NCI-H2171 (cell line): Measurements from ENCODE around the gene USP9X.
A peak's percentile ranks its signal among the peaks of the same experiment; 100 is the strongest.
"Not testable (repeated sequence)": the region's sequence is repeated elsewhere in the genome, so short reads cannot be mapped to it uniquely, and the experiment has no call there.

Experiments used
- DNase-seq: peaks from one replicate; lab custom pipeline; 2025; lab: John Stamatoyannopoulos, UW

The USP9X gene

GRCh38 chrX:41122664-41123257 is 37.5 kb downstream of the USP9X start:
- no peak for DNase-seq

- DNase-seq = no peak
Measured at GRCh38 chrX:41127477-41128192, 42.4 kb downstream of the USP9X start.

GRCh38 chrX:41128955-41129354 is 43.7 kb downstream of the USP9X start:
- no peak for DNase-seq

DNA sequence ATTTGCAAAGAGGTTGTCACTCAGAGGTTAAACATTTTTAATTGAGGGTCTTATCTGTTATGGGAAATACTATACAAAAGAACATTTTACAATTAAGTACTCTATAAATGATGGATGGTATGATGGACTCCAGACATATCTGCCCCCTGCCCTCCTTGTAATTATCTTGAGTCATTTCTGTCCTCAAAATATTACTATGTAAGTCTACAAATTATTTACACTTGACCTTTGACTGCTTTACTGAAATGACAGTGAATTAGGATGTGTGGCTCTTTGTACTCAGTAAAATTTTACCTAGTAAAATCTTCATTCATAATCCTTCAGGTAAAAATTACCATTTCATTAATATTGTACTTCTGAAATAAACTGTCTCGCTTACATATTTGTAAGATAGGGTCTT is 46.5 kb downstream of the USP9X start:
- DNase-seq = no peak

- no peak for DNase-seq
Measured at GRCh38 chrX:41133551-41133950, 48.3 kb downstream of the USP9X start.

DNA sequence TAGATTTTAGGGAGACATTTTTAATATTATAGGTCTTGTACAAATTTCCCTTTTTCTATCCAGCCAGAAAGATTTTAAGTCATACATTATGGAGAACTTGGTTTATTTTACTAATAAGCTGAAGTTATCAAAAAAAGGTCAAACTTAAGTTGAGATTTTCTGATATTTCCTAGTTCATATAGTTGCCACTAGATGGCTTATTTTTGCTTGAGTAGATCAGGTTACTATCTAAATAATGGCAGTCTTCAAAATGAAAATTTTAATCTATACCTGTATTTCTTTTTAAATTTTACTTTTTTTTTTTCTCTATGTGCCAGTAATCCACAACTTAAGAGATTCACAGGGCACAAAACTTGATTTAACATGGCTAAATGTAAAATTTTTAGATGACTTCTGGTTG is 52.3 kb downstream of the USP9X start:
- DNase-seq = no peak

GRCh38 chrX:41142130-41142910 is 57.1 kb downstream of the USP9X start:
- DNase-seq = no peak

DNA sequence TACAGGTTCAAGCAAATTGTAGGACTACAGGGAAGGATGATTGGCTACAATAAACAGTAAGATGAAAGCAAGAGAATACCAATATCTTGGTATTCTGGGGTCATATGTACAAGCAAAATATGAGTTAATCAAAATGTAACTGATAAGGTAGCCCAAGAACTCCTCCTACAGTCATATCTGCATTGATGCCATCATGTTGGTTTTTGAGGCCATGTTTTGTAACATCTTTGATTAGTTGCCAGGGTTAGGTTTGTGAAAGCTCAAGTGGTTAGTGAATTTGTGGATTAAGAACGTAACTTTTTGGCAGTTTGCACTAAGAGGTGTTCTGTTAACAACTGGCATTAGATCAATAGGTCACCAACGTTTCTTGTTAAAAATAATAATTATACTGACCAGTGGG is 59.6 kb downstream of the USP9X start:
- no peak for DNase-seq

GRCh38 chrX:41145920-41146608 is 60.8 kb downstream of the USP9X start:
- no peak for DNase-seq

DNA sequence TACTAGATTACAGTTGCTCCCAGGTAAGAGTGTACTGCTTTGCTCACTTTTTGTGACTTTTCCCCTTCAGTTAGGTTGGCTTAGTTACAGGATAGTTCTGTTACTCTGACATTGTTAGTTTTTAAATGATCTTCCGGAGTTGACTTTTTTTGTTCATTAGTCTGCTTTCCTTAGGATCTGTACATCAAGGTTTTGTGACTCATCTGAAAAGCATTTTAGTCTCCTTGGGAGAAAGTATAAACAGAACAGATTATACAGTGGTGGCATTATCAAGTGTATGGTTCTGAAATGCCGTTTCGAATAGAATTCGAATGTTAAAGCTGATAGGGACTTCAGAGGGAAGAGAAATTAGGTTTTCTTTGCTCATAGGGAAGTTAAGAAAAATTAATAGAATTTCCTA is 63.3 kb downstream of the USP9X start:
- no peak for DNase-seq

GRCh38 chrX:41150043-41150442 is 64.8 kb downstream of the USP9X start:
- no peak for DNase-seq

- not testable (repeated sequence) for DNase-seq
Measured at GRCh38 chrX:41151726-41152125, 66.5 kb downstream of the USP9X start.

DNA sequence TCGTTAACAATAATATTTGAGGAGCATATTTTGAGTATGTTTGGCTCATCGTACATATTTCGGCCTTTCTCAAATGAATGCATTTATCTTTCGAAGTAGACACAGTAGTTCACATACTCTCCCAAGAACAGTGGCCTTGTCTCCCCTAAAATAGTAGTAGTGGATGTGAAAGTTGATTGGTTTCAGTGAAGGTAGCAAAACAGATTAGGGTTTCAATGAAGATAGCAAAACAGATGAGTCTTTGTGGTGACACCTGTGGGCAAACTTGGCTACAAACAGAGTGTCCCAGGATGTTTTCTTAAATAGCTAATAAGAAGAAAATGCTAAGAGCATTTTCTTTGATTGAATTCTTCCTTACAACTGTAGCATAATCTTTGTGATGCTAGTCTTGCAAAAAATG is 67.0 kb downstream of the USP9X start:
- no peak for DNase-seq

DNA sequence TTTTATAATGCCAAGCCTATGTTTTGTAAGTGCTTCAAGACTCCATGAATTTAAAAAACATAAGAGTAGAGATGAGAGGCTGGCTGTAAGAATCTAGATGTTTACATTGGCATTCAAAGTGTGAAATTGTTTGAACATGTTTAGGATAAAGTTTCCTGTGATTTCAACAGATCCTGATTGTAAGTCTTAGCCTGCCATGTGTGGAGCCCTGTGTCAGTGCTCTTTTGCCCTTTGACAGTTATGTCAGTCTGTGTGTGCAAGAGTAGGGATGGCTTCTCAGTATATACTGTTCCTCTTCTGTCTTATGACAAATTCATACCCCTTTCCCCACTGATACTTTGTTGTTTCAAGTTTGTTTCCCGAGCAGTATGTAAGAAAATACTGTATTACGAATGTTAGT is 68.2 kb downstream of the USP9X start:
- DNase-seq = no peak

DNA sequence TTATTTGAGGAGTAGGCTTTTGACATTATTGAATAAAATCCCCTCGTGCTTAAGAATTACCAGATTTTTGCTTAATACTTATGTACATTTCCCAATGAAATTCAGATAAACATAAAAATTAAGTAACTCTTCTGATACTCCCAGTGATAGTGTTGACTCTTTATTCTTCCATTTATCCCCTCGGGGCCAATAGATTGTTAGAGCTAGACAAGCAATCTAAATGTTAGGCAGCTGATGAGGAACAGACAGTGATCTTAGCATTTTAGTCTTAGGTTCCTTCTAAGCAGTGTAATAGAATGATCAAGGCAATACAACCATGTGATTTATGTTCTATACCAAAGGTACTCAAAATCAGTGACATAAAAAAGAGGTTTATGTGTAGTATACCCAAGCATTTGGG is 68.7 kb downstream of the USP9X start:
- DNase-seq = no peak

GRCh38 chrX:41164449-41164848 is 79.2 kb downstream of the USP9X start:
- peak; percentile 4 for DNase-seq

GRCh38 chrX:41167888-41168287 is 82.6 kb downstream of the USP9X start:
- DNase-seq = no peak

GRCh38 chrX:41176263-41176662 is 91.0 kb downstream of the USP9X start:
- no peak for DNase-seq

DNA sequence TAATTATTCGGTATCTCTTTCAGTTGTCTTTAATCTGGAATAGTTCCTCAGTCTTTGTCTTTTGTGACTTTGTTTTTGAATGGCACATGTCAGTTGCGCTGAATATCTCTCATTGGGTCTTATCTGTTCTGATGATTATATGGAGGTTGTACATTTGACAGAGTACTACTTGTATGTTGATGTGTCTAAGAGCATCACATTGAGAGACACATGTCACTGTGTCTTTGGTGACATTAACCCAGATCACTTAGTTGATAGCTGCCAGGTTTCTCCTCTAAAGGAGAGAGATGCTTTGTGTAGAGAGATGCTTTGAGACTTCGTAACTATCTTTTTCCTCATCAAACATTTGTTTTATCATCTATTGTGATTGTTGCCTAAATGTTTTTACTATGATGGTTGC is 92.1 kb downstream of the USP9X start:
- no peak for DNase-seq

DNA sequence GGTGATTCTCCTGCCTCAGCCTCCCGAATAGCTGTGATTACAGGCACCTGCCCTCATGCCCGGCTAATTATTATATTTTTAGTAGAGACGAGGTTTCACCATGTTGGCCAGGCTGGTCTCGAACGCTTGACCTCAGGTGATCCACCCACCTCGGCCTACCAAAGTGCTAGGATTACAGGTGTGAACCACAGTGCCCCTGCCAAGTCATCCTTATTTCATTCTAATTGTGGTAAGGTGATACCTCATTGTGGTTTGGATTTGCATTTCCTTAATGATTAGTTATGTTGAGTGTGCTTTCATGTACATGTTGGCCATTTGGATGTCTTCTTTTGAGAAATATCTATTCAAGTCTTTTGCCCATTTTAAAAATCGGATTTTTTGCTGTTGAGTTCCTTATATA is 93.0 kb downstream of the USP9X start:
- no peak for DNase-seq

DNA sequence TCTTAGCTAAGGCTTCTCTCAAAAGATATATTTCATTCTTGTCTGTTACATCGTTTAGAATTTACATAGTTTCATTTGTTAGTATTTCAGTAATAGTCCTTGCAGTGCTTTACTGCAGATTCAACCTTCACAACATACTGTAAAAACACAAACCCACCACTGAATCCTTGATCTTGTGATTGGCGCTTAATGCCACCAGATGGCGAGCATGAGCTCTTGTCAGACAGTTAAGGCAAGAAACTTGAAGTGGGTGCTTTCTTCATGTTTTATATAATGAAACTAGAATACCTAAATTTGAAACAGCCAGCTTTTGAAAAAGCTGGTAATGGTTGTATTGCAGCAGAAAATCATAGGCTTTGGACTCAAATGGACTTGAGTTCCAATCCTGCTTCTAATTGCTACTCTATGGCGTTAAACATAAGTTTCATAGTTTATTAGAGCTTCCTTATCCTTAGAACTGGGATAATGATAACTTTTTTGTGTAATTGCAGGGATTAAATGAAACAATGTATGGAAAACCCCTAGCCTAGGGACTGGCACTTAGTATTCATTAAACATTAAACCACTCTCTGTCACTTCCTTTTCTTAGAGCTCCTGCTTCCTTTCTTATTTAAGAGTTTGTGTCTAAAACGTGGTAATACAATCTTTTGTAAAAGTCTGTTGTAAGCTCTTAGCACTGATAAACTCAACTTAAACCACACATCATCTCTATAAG is 95.1 kb downstream of the USP9X start:
- DNase-seq = peak; percentile 4

GRCh38 chrX:41184312-41184711 is 99.1 kb downstream of the USP9X start:
- no peak for DNase-seq
